Measurements from ENCODE around the gene TRPV5.

The TRPV5 gene

GRCh38 chr7:142934056-142934455, 510 bp upstream of the TRPV5 start:
- Histone ChIP-seq H2AFZ (ENCODE audit: low read depth, low read length) (no peak overlapping the region), H3K27me3 (ENCODE audit: low read depth, low read length) (0 out of 2 replicates have a peak, but pooled peaks cover 4% of the 10 kb centered on the region), H3K4me1 (ENCODE audit: low read length) (no peaks in the 10 kb centered on the region), H3K9ac (ENCODE audit: low read length) (no peak overlapping the region), H4K20me1 (ENCODE audit: insufficient read depth, low read length) (no peaks in the 10 kb centered on the region), H3K4me3 (ENCODE audit: low read length) (no peak overlapping the region), H3K27ac (ENCODE audit: low read length) (no peak overlapping the region), H3K79me2 (ENCODE audit: low read length) (no peaks in the 10 kb centered on the region), H3K9me3 (ENCODE audit: insufficient read depth, low read length) (no peaks in the 10 kb centered on the region), H3K4me2 (ENCODE audit: low read length) (no peak overlapping the region), H3K36me3 (replicated peaks; ENCODE audit: low read depth, low read length) (no peaks in the 10 kb centered on the region)
- no peak for TF ChIP-seq EZH2phosphoT487 (IDR thresholded peaks at IDR 0.05; ENCODE audit: low read depth)
- TF ChIP-seq, protein P1, sequence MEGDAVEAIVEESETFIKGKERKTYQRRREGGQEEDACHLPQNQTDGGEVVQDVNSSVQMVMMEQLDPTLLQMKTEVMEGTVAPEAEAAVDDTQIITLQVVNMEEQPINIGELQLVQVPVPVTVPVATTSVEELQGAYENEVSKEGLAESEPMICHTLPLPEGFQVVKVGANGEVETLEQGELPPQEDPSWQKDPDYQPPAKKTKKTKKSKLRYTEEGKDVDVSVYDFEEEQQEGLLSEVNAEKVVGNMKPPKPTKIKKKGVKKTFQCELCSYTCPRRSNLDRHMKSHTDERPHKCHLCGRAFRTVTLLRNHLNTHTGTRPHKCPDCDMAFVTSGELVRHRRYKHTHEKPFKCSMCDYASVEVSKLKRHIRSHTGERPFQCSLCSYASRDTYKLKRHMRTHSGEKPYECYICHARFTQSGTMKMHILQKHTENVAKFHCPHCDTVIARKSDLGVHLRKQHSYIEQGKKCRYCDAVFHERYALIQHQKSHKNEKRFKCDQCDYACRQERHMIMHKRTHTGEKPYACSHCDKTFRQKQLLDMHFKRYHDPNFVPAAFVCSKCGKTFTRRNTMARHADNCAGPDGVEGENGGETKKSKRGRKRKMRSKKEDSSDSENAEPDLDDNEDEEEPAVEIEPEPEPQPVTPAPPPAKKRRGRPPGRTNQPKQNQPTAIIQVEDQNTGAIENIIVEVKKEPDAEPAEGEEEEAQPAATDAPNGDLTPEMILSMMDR (IDR thresholded peaks at IDR 0.05; ENCODE audit: low read depth, low read length), result no peak

DNA sequence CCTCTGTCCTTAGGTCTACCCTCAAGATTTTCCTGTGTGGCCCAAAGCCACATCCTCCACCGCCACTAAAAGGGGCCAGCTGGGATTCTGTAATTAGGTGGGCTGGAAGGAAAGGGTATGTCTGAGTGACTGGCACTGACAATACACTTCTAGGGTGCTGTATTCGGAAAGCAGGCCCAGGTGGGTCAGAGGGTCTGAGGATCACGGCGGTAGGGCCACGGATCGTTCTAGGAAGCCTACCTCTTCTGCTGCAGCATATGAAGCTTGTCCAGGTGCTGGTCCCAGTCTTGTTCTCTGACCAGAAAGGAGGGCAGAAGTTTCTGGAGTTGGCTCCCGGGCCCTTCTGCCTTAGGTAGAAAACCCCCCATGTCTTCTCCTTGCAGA, 462 bp downstream of the TRPV5 start:
- Histone ChIP-seq H3K79me2 (ENCODE audit: low read length) (no peaks in the 10 kb centered on the region), H3K4me3 (ENCODE audit: low read length) (no peak overlapping the region), H3K4me1 (ENCODE audit: low read length) (no peaks in the 10 kb centered on the region), H2AFZ (ENCODE audit: low read depth, low read length) (no peak overlapping the region), H3K9me3 (ENCODE audit: insufficient read depth, low read length) (no peaks in the 10 kb centered on the region), H4K20me1 (ENCODE audit: insufficient read depth, low read length) (no peaks in the 10 kb centered on the region), H3K9ac (ENCODE audit: low read length) (no peak overlapping the region), H3K4me2 (ENCODE audit: low read length) (no peak overlapping the region), H3K27ac (ENCODE audit: low read length) (no peak overlapping the region), H3K36me3 (replicated peaks; ENCODE audit: low read depth, low read length) (no peaks in the 10 kb centered on the region), H3K27me3 (ENCODE audit: low read depth, low read length) (0 out of 2 replicates have a peak, but pooled peaks cover 4% of the 10 kb centered on the region)
- no peak for TF ChIP-seq EZH2phosphoT487 (IDR thresholded peaks at IDR 0.05; ENCODE audit: low read depth)
- TF ChIP-seq, protein P1 (IDR thresholded peaks at IDR 0.05; ENCODE audit: low read depth, low read length), result no peak

DNA sequence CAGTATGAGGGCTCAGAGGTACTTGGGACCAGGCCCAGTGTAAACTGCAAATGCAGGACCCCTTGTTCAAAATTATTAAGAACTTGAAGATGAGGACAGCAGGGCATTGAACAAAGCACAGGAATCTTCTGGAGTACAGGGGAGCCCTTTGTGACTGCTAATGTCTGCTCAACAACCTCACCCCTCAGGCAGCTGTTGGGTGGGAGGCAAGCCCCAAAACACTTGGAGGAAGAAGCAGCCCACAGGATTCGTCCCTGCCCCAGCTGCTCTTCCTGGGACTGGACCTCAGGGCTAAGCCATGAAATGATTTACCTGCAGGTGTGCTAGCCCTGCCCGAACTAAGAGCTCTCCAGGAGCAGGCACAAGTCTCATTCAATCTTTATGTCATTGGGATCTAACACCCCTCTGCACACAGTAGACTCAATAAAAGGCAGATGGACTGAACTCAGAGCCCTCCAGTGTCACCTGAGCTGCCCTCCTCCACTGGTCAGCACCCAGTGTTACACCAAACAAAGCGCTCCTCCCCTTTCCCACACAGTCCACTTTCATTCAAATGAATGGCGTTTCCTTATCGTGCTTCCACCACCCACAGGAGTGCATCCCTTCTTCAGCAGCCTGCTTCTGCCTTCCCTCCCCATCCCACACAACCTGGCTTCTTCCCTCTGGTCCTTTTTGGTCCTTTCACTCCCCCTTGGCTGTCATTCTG, 1.0 kb downstream of the TRPV5 start:
- TF ChIP-seq, protein P1 (IDR thresholded peaks at IDR 0.05; ENCODE audit: low read depth, low read length), result no peak
- TF ChIP-seq EZH2phosphoT487 (IDR thresholded peaks at IDR 0.05; ENCODE audit: low read depth), result no peak
- no peaks in the 10 kb centered on the region for H3K36me3 ChIP-seq (replicated peaks; ENCODE audit: low read depth, low read length)
- no peak overlapping the region for H3K4me3 ChIP-seq (ENCODE audit: low read length)
- H3K27ac ChIP-seq (ENCODE audit: low read length), result no peak overlapping the region
- no peaks in the 10 kb centered on the region for H3K9me3 ChIP-seq (ENCODE audit: insufficient read depth, low read length)
- no peak overlapping the region for H3K4me2 ChIP-seq (ENCODE audit: low read length)
- H3K79me2 ChIP-seq (ENCODE audit: low read length), result no peaks in the 10 kb centered on the region
- H4K20me1 ChIP-seq (ENCODE audit: insufficient read depth, low read length), result no peaks in the 10 kb centered on the region
- no peak overlapping the region for H3K9ac ChIP-seq (ENCODE audit: low read length)
- H2AFZ ChIP-seq (ENCODE audit: low read depth, low read length), result no peak overlapping the region
- H3K27me3 ChIP-seq (ENCODE audit: low read depth, low read length), result 0 out of 2 replicates have a peak, but pooled peaks cover 4% of the 10 kb centered on the region
- peaks cover 5% of the 10 kb centered on the region for H3K4me1 ChIP-seq (ENCODE audit: low read length)

DNA sequence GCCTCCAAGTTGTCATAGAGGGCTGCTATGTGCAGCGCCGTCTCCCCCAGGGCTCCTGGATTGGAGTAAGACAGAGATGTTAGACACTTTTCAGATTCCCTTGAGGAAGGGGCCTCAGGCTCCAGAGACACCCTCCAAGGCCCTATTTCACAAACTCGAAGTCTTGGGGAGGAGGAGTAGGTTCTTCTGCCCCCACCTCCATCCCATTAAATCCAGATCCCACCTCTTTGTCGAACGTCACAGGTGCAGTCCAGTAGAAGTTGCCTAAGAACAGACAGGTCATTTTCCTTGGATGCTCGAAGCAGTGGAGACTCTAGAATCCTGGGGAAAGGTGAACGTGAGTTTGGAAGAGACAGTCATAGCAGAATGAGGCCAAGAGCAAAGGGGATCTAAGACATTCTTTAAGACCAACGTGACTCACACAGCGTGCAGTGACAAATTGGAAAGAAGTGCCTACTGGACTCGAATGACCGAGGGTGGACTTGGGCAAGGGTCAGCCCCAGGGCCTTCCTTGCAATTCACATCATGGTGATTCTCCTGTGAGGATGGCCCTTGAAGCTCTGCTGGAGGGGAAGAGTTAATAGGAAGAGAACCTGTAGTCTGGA, 3.3 kb downstream of the TRPV5 start:
- Histone ChIP-seq H4K20me1 (ENCODE audit: insufficient read depth, low read length) (no peaks in the 10 kb centered on the region), H3K27me3 (ENCODE audit: low read depth, low read length) (peaks cover 9% of the 10 kb centered on the region; the same call in 1 of the 2 replicates), H3K9ac (ENCODE audit: low read length) (no peak overlapping the region), H3K4me1 (ENCODE audit: low read length) (peaks cover 12% of the 10 kb centered on the region), H3K9me3 (ENCODE audit: insufficient read depth, low read length) (no peaks in the 10 kb centered on the region), H3K4me2 (ENCODE audit: low read length) (no peak overlapping the region), H3K4me3 (ENCODE audit: low read length) (no peak overlapping the region), H3K79me2 (ENCODE audit: low read length) (no peaks in the 10 kb centered on the region), H3K27ac (ENCODE audit: low read length) (no peak overlapping the region), H2AFZ (ENCODE audit: low read depth, low read length) (no peak overlapping the region), H3K36me3 (replicated peaks; ENCODE audit: low read depth, low read length) (no peaks in the 10 kb centered on the region)
- no peak for TF ChIP-seq EZH2phosphoT487 (IDR thresholded peaks at IDR 0.05; ENCODE audit: low read depth)
- TF ChIP-seq, protein P1 (IDR thresholded peaks at IDR 0.05; ENCODE audit: low read depth, low read length), result no peak
